Activated CD8-positive, alpha-beta T cell treated with anti-CD3 and anti-CD28 coated beads for 36 hours (primary cell): Measurements from ENCODE around the gene PDE8B. TPM values are rescaled to one million over a fixed set of nuclear protein-coding genes. Genes with fewer than 3 reads are reported as not detected.

Experiments used
- ATAC-seq: fragments of 200-7000 bp; cut with Tn5 transposase; one replicate; pipeline ENCODE4 v1.10.0; 2021; ENCODE audit warnings: mild to moderate bottlenecking, moderate library complexity
- CTCF ChIA-PET: fragments of 350-600 bp; sonication (Branson Sonifier 250); formaldehyde crosslinking; loops from one replicate; lab custom pipeline; 2021; ENCODE audit warnings: antibody characterized with exemption; lab: Charles Lee
- POLR2A ChIA-PET: fragments of 350-600 bp; sonication (Branson Sonifier 250); formaldehyde crosslinking; loops from one replicate; lab custom pipeline; 2021; ENCODE audit warnings: antibody characterized with exemption; lab: Charles Lee
- DNase-seq: peaks from one replicate; pipeline ENCODE4 v3.0.0-alpha.2; 2020
- H3K27ac Mint-ChIP-seq: one replicate; pipeline ENCODE4 v1.8.0; 2021; ENCODE audit warnings: mild to moderate bottlenecking, mixed read lengths
- H3K27me3 Mint-ChIP-seq: one replicate; pipeline ENCODE4 v1.8.0; 2021; ENCODE audit warnings: mixed read lengths
- H3K36me3 Mint-ChIP-seq: one replicate; pipeline ENCODE4 v1.8.0; 2021; ENCODE audit warnings: low read depth, mixed read lengths
- H3K4me1 Mint-ChIP-seq: one replicate; pipeline ENCODE4 v1.8.0; 2021; ENCODE audit warnings: low read depth, mixed read lengths
- H3K4me3 Mint-ChIP-seq: one replicate; pipeline ENCODE4 v1.8.0; 2021; ENCODE audit warnings: mild to moderate bottlenecking, moderate library complexity, mixed read lengths
- H3K9me3 Mint-ChIP-seq: one replicate; pipeline ENCODE4 v1.8.0; 2021; ENCODE audit warnings: mixed read lengths
- CTCF ChIP-seq: fragments of 200-600 bp; IDR thresholded peaks from one replicate; pipeline ENCODE4 v1.8.0; 2022; ENCODE audit warnings: antibody characterized with exemption, mild to moderate bottlenecking
- intact Hi-C: fragments of 100-400 bp; cut with micrococcal nuclease; formaldehyde crosslinking; loops from one replicate; pipeline ENCODE4 v1.10.0; 2022
- total RNA-seq, 2 experiments: library from RNA; stranded (reverse); gene quantifications; one replicate each; pipeline ENCODE4 v1.2.3, GENCODE V29; 2021

The PDE8B gene
- total RNA-seq, 2 experiments from 2014 or later = 0.47 TPM; not detected in 1

DNA sequence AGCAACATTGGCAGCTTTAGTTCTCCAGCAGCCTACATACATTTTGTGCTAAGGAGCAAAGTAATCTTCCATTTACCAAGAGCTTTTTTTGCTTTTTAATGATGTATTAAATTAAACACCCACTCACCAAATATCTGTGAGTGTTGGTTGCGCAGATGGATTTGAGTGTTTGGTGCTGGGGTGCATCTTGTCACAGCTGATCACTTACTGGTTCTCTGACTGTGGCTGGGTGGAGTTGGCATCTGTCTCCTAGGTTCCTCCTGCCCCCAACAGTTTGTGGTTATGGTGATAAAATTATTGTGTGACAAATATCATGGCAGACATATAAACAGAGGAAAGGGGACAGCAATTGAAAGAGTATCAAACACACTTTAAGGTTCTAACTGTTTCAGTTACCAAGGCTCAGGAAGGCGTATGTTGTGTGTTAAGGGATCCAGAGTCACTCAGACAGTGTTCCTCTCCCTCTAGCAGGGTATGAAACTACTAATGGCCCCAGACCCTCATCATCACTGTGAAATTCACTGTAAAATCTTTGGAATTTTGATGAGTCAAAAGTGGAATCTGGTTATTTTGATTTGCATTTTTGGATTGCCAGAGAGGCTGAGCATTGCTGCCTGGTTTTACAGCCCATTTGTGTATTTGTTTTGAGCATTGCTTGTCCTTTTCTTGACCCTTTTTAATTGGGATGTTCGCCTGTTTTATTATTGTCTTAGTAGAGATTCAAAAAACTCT lies 81.7 kb downstream of the PDE8B start:
- Mint-ChIP-seq H3K27me3 (peaks cover 20% of the 10 kb centered on the region), H3K4me3 (no peak overlapping the region), H3K27ac (no peak overlapping the region), H3K36me3 (no peaks in the 10 kb centered on the region), H3K9me3 (no peaks in the 10 kb centered on the region), H3K4me1 (no peaks in the 10 kb centered on the region)
- DNase-seq = no peak
- ChIA-PET POLR2A (no interaction called here), CTCF (interaction anchor here (1.4 kb wide), 1 partner anchor 145 kb away, joined by 3 read pairs; no protein-coding TSS in a partner anchor)
- intact Hi-C loops = no loop called here
- TF ChIP-seq CTCF = no peak
- no peak for ATAC-seq

- ChIA-PET CTCF (no interaction called here), POLR2A (no interaction called here)
- no peak overlapping the region for H3K4me3 Mint-ChIP-seq
- DNase-seq (no peak), ATAC-seq (no peak)
- H3K27ac Mint-ChIP-seq = no peak overlapping the region
- no peaks in the 10 kb centered on the region for H3K4me1 Mint-ChIP-seq
- H3K9me3 Mint-ChIP-seq = no peaks in the 10 kb centered on the region
- intact Hi-C loops = no loop called here
- no peak for TF ChIP-seq CTCF
- H3K36me3 Mint-ChIP-seq = no peaks in the 10 kb centered on the region
- H3K27me3 Mint-ChIP-seq = peaks cover 19% of the 10 kb centered on the region
Observed at GRCh38 chr5:77294185-77294584, 83.7 kb downstream of the PDE8B start.

DNA sequence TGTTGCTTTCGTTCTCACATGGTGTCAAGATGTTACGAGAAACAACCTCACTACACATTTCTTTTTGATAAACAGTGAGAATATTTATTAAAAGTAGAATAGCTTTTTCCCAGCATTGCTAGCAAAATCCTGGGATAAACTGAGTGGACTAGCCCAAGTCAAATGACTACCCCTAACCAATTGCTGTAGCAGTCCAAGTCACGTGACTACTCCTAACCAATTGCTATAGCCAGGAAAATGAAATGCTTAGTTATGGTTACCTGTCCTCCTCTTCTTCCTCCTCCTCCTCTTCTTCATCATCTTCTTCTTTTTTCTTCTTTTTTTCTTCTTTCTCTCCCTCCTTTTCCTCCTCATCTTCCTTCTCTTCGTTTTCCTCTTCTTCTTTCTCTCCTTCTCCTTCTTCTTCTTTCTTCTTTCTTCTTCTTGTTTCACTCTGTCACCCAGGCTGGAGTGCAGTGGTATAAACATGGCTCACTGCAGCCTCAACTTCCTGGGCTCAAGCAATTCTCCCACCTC lies 85.4 kb downstream of the PDE8B start:
- Mint-ChIP-seq H3K4me1 (no peaks in the 10 kb centered on the region), H3K27me3 (peaks cover 19% of the 10 kb centered on the region), H3K27ac (no peak overlapping the region), H3K36me3 (no peaks in the 10 kb centered on the region), H3K9me3 (no peaks in the 10 kb centered on the region), H3K4me3 (no peak overlapping the region)
- ATAC-seq (no peak), DNase-seq (no peak)
- TF ChIP-seq CTCF = no peak
- intact Hi-C loops = no loop called here
- ChIA-PET POLR2A (no interaction called here), CTCF (no interaction called here)

DNA sequence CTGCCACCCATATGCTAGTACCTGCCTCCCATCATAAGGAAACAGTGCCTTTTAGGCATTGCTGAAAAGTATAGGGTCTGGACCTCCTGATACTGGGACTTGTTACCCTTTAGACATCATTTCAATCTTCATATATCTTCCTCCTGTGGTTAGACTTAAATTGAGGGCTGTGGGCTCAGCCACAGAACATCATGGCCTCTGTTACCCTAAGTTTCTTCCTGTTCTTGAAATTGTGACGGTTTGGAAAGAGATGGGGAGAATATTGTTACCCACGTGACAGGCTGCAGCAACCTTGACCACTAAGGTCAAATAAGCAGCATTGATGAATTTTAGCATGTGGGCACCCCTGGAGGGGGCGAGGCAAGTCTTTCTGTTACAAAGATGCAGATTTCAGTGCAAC lies 87.7 kb downstream of the PDE8B start:
- DNase-seq = no peak
- H3K4me3 Mint-ChIP-seq = no peak overlapping the region
- H3K9me3 Mint-ChIP-seq = no peaks in the 10 kb centered on the region
- no peak for ATAC-seq
- ChIA-PET CTCF (no interaction called here), POLR2A (interaction anchor here (0.7 kb wide), 1 partner anchor 19 kb away, joined by 3 read pairs; no protein-coding TSS in a partner anchor)
- no peaks in the 10 kb centered on the region for H3K36me3 Mint-ChIP-seq
- peaks cover 17% of the 10 kb centered on the region for H3K27me3 Mint-ChIP-seq
- H3K27ac Mint-ChIP-seq = no peak overlapping the region
- intact Hi-C loops = no loop called here
- H3K4me1 Mint-ChIP-seq = peaks cover 3% of the 10 kb centered on the region
- TF ChIP-seq CTCF = no peak

- H3K4me3 Mint-ChIP-seq = no peak overlapping the region
- ChIA-PET CTCF (no interaction called here), POLR2A (no interaction called here)
- H3K27ac Mint-ChIP-seq = no peak overlapping the region
- no peak for ATAC-seq
- no peak for TF ChIP-seq CTCF
- intact Hi-C loops = no loop called here
- H3K36me3 Mint-ChIP-seq = no peaks in the 10 kb centered on the region
- H3K9me3 Mint-ChIP-seq = no peaks in the 10 kb centered on the region
- peaks cover 3% of the 10 kb centered on the region for H3K4me1 Mint-ChIP-seq
- peaks cover 9% of the 10 kb centered on the region for H3K27me3 Mint-ChIP-seq
- no peak for DNase-seq
Observed at GRCh38 chr5:77300451-77300850, 90.0 kb downstream of the PDE8B start.
